Activated CD8-positive, alpha-beta T cell treated with anti-CD3 and anti-CD28 coated beads for 36 hours (primary cell): ENCODE data around the gene CASKIN1. TPM values are rescaled to one million over a fixed set of nuclear protein-coding genes. Genes with fewer than 3 reads are reported as not detected.

Experiments
- ATAC-seq: fragments of 200-7000 bp; cut with Tn5 transposase; one replicate; pipeline ENCODE4 v1.10.0; 2021; ENCODE audit warnings: mild to moderate bottlenecking, moderate library complexity
- CTCF ChIA-PET: fragments of 350-600 bp; sonication (Branson Sonifier 250); formaldehyde crosslinking; loops from one replicate; lab custom pipeline; 2021; ENCODE audit warnings: antibody characterized with exemption; lab: Charles Lee
- POLR2A ChIA-PET: fragments of 350-600 bp; sonication (Branson Sonifier 250); formaldehyde crosslinking; loops from one replicate; lab custom pipeline; 2021; ENCODE audit warnings: antibody characterized with exemption; lab: Charles Lee
- DNase-seq: peaks from one replicate; pipeline ENCODE4 v3.0.0-alpha.2; 2020
- H3K27ac Mint-ChIP-seq: one replicate; pipeline ENCODE4 v1.8.0; 2021; ENCODE audit warnings: mild to moderate bottlenecking, mixed read lengths
- H3K27me3 Mint-ChIP-seq: one replicate; pipeline ENCODE4 v1.8.0; 2021; ENCODE audit warnings: mixed read lengths
- H3K36me3 Mint-ChIP-seq: one replicate; pipeline ENCODE4 v1.8.0; 2021; ENCODE audit warnings: low read depth, mixed read lengths
- H3K4me1 Mint-ChIP-seq: one replicate; pipeline ENCODE4 v1.8.0; 2021; ENCODE audit warnings: low read depth, mixed read lengths
- H3K4me3 Mint-ChIP-seq: one replicate; pipeline ENCODE4 v1.8.0; 2021; ENCODE audit warnings: mild to moderate bottlenecking, moderate library complexity, mixed read lengths
- H3K9me3 Mint-ChIP-seq: one replicate; pipeline ENCODE4 v1.8.0; 2021; ENCODE audit warnings: mixed read lengths
- CTCF ChIP-seq: fragments of 200-600 bp; IDR thresholded peaks from one replicate; pipeline ENCODE4 v1.8.0; 2022; ENCODE audit warnings: antibody characterized with exemption, mild to moderate bottlenecking
- intact Hi-C: fragments of 100-400 bp; cut with micrococcal nuclease; formaldehyde crosslinking; loops from one replicate; pipeline ENCODE4 v1.10.0; 2022
- total RNA-seq, 2 experiments: library from RNA; stranded (reverse); gene quantifications; one replicate each; pipeline ENCODE4 v1.2.3, GENCODE V29; 2021

Gene CASKIN1
- total RNA-seq, 2 experiments from 2014 or later = 4.4 to 7.2 TPM

GRCh38 chr16:2157480-2158261 is 38.7 kb downstream of the CASKIN1 start:
- peaks cover 33% of the 10 kb centered on the region for H3K36me3 Mint-ChIP-seq
- TF ChIP-seq CTCF = no peak
- intact Hi-C loops = no loop called here
- POLR2A ChIA-PET = interaction anchor here (0.7 to 7.3 kb wide), 3 partner anchors 50 to 101 kb away, joined by 3 to 95 read pairs (median 3); partner anchors contain the start of genes BRICD5 and MLST8
- ATAC-seq (no peak), DNase-seq (no peak)
- peak overlapping the region; percentile 86 for H3K4me3 Mint-ChIP-seq
- CTCF ChIA-PET = interaction anchor here (2.0 kb wide), 1 partner anchor 37 kb away, joined by 7 read pairs; no protein-coding TSS in a partner anchor
- no peaks in the 10 kb centered on the region for H3K9me3 Mint-ChIP-seq
- H3K27me3 Mint-ChIP-seq = no peaks in the 10 kb centered on the region
- no peak overlapping the region for H3K27ac Mint-ChIP-seq
- H3K4me1 Mint-ChIP-seq = peaks cover 22% of the 10 kb centered on the region

- Mint-ChIP-seq H3K27ac (peak overlapping the region; percentile 54), H3K27me3 (no peaks in the 10 kb centered on the region), H3K4me1 (peaks cover 23% of the 10 kb centered on the region), H3K4me3 (peak overlapping the region; percentile 86), H3K9me3 (no peaks in the 10 kb centered on the region), H3K36me3 (peaks cover 40% of the 10 kb centered on the region)
- ATAC-seq (no peak), DNase-seq (no peak)
- no peak for TF ChIP-seq CTCF
- intact Hi-C loops = no loop called here
- CTCF ChIA-PET = interaction anchor here (2.0 to 3.6 kb wide), 2 partner anchors 16 to 38 kb away, joined by 7 to 25 read pairs; no protein-coding TSS in a partner anchor
- POLR2A ChIA-PET = interaction anchor here (0.8 to 7.3 kb wide), 7 partner anchors 17 to 170 kb away, joined by 3 to 95 read pairs (median 21); partner anchors contain the start of genes BRICD5, GFER, MLST8 and SYNGR3
Measured at GRCh38 chr16:2156849-2157224, 39.6 kb downstream of the CASKIN1 start.

GRCh38 chr16:2155977-2156848 is 40.2 kb downstream of the CASKIN1 start:
- intact Hi-C loops = no loop called here
- no peaks in the 10 kb centered on the region for H3K27me3 Mint-ChIP-seq
- no peak for ATAC-seq
- H3K4me3 Mint-ChIP-seq = peak overlapping the region; percentile 86
- peak overlapping the region; percentile 89 for H3K27ac Mint-ChIP-seq
- no peak for DNase-seq
- H3K4me1 Mint-ChIP-seq = peaks cover 28% of the 10 kb centered on the region
- ChIA-PET CTCF (interaction anchor here (0.7 to 3.6 kb wide), 7 partner anchors 16 to 192 kb away, joined by 3 to 25 read pairs (median 3); partner anchors contain the start of genes PGP, RPS2 and TSC2), POLR2A (interaction anchor here (0.6 to 7.3 kb wide), 37 partner anchors 7 to 383 kb away, joined by 3 to 95 read pairs (median 6); partner anchors contain the start of genes BRICD5, E4F1, ECI1 and EME2)
- peaks cover 45% of the 10 kb centered on the region for H3K36me3 Mint-ChIP-seq
- no peak for TF ChIP-seq CTCF
- H3K9me3 Mint-ChIP-seq = no peaks in the 10 kb centered on the region

GRCh38 chr16:2155091-2155950 is 41.1 kb downstream of the CASKIN1 start, which contains the start of gene TRAF7:
TRAF7 (plus strand) TSS chr16:2155782; CDS start chr16:2163921, 8,139 bp downstream.
- Mint-ChIP-seq H3K9me3 (no peaks in the 10 kb centered on the region), H3K27ac (peak within 1 kb of the TSS; percentile 89), H3K36me3 (peaks cover 47% of the 10 kb centered on the region), H3K4me3 (peak within 1 kb of the TSS; percentile 86), H3K27me3 (no peaks in the 10 kb centered on the region), H3K4me1 (peaks cover 30% of the 10 kb centered on the region)
- POLR2A ChIA-PET = interaction anchor here (0.6 to 7.3 kb wide), 62 partner anchors 8 to 747 kb away, joined by 3 to 95 read pairs (median 5); partner anchors contain the start of genes BRICD5, CEMP1, DNASE1L2 and E4F1
- TF ChIP-seq CTCF = no peak
- DNase-seq (peak; percentile 99), ATAC-seq (peak; percentile 95)
- CTCF ChIA-PET = interaction anchor here (0.7 to 3.6 kb wide), 8 partner anchors 9 to 191 kb away, joined by 3 to 25 read pairs (median 3); partner anchors contain the start of genes PGP, RPS2 and TSC2
- intact Hi-C loops = no loop called here
